Transverse colon (tissue), 4 donors: Measurements from ENCODE around the gene PRPH. TPM values are rescaled to one million over a fixed set of nuclear protein-coding genes. Genes with fewer than 3 reads are reported as not detected.
A peak's percentile ranks its signal among the peaks of the same experiment; 100 is the strongest.
"Not testable (repeated sequence)": the region's sequence is repeated elsewhere in the genome, so short reads cannot be mapped to it uniquely, and the experiment has no call there.

Experiments
- DNase-seq: peaks from one replicate; pipeline ENCODE4 v3.0.0-alpha.2; 2019
- H3K27ac ChIP-seq, 4 donors: fragments of 200-600 bp; sonication (generic); 2 replicates each; pipeline ENCODE4 v1.5.1; 2016 to 2018; ENCODE audit warnings: inconsistent platforms in 4 of 4
- H3K27me3 ChIP-seq: fragments of 200-600 bp; sonication (generic); 2 replicates; pipeline ENCODE4 v1.5.1; 2017; ENCODE audit warnings: inconsistent platforms
- H3K36me3 ChIP-seq, 4 donors: fragments of 200-600 bp; sonication (generic); 2 replicates each; pipeline ENCODE4 v1.5.1; 2017 to 2019; ENCODE audit warnings: inconsistent platforms in 4 of 4
- H3K4me1 ChIP-seq, 4 donors: fragments of 200-600 bp; sonication (generic); 2 replicates each; pipeline ENCODE4 v1.5.1; 2017 to 2020; ENCODE audit warnings: inconsistent platforms in 4 of 4
- H3K4me3 ChIP-seq, 4 donors: fragments of 200-600 bp; sonication (generic); 1 replicate in 1 of 4; 2 replicates in 3 of 4; pipeline versions ENCODE4 v1.5.1 to v1.6.1; 2017 to 2019; ENCODE audit warnings: inconsistent platforms in 4 of 4
- H3K9me3 ChIP-seq, 2 donors: fragments of 200-600 bp; sonication (generic); 2 replicates each; pipeline ENCODE4 v1.5.1; 2017 to 2019; ENCODE audit warnings: inconsistent platforms in 2 of 2
- EP300 ChIP-seq: sonication (generic); formaldehyde crosslinking; IDR thresholded peaks from one replicate; pipeline ENCODE4 v1.6.1; 2017; ENCODE audit warnings: antibody characterized with exemption, low read depth
- POLR2A ChIP-seq: fragments of 450-650 bp; IDR thresholded peaks from one replicate; pipeline ENCODE4 v1.6.1; 2016; ENCODE audit warnings: antibody characterized with exemption, mild to moderate bottlenecking, moderate library complexity
- POLR2AphosphoS5 ChIP-seq, 3 donors: sonication (generic); formaldehyde crosslinking; IDR thresholded peaks; one replicate each; pipeline ENCODE4 v1.6.1; 2016; ENCODE audit warnings: antibody characterized with exemption in 3 of 3
- WGBS, 2 donors: methylation state at CpG; one replicate each; pipeline ENCODE4 v1.1.5; 2018; ENCODE audit warnings: low coverage in 1 of 2; 5-methylcytosine and 5-hydroxymethylcytosine counted together
- in situ Hi-C, 4 donors: fragments of 200-750 bp; cut with MboI; loops; one replicate each; pipeline versions ENCODE4 v1.15.0 to v1.15.1; 2017; ENCODE audit warnings: low sequenced_read_pairs in 3 of 4, low pct_ligation_motif_present in 1 of 4, low pct_unique_long_range_greater_than_20kb in 1 of 4
- intact Hi-C: fragments of 100-400 bp; cut with DNase I; formaldehyde crosslinking; loops from one replicate; pipeline ENCODE4 v1.15.1; 2023; ENCODE audit warnings: low total_unique reads
- total RNA-seq, 4 donors: library from RNA; depleted of rRNA; stranded (reverse); fragments of >200 nt; gene quantifications; one replicate each; pipeline ENCODE4 v1.1.0, GENCODE V29; 2016
- TF ChIP-seq, protein P1 (sequence below), 5 experiments: fragments of 200-600 bp in 3 of 5; fragments of 450-650 bp in 2 of 5; sonication (generic) in 3 of 5; IDR thresholded peaks; 1 replicate in 2 of 5; 2 replicates in 3 of 5; pipeline ENCODE4 v1.5.1; 2016 to 2017; ENCODE audit warnings: antibody characterized with exemption in 5 of 5, inconsistent platforms in 3 of 5, mild to moderate bottlenecking in 2 of 5, moderate library complexity in 1 of 5

Gene PRPH
- total RNA-seq, 4 donors from 2014 or later: 7.9 to 18.7 (median 10.5) TPM

DNA sequence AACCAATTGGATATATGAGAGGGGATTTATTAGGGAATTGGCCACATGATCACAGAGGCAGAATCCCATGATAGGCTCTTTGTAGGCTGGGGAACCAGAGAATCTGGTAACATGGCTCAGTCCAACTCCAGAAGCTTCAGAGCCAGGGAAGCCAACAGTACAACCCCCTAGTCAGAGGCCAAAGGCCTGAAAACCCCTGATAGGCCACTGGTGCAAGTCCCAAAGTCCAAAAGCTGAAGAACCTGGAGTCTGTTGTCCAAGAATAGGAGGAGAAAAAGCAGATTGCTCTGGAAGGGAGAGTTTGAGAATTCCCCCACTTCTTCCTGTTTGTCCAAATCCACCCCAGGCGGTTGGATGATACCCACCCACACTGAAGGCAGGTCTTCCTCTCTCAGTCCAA lies 19.9 kb downstream of the PRPH start:
- H3K4me1 ChIP-seq: no peaks in the 10 kb centered on the region
- TF ChIP-seq, protein P1, sequence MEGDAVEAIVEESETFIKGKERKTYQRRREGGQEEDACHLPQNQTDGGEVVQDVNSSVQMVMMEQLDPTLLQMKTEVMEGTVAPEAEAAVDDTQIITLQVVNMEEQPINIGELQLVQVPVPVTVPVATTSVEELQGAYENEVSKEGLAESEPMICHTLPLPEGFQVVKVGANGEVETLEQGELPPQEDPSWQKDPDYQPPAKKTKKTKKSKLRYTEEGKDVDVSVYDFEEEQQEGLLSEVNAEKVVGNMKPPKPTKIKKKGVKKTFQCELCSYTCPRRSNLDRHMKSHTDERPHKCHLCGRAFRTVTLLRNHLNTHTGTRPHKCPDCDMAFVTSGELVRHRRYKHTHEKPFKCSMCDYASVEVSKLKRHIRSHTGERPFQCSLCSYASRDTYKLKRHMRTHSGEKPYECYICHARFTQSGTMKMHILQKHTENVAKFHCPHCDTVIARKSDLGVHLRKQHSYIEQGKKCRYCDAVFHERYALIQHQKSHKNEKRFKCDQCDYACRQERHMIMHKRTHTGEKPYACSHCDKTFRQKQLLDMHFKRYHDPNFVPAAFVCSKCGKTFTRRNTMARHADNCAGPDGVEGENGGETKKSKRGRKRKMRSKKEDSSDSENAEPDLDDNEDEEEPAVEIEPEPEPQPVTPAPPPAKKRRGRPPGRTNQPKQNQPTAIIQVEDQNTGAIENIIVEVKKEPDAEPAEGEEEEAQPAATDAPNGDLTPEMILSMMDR (IDR thresholded peaks at IDR 0.05): no peak
- TF ChIP-seq POLR2AphosphoS5 (IDR thresholded peaks at IDR 0.05) (no peak), POLR2A (no peak), EP300 (no peak)
- H3K4me3 ChIP-seq: no peak overlapping the region
- in situ Hi-C loops: no loop called here
- WGBS, 2 donors: 80% methylated on average over 1 of the region's 1 CpG; no CpG with 5 or more reads in 1 of the 2 donors
- intact Hi-C loops: no loop called here
- no peaks in the 10 kb centered on the region for H3K9me3 ChIP-seq
- peaks cover 5% of the 10 kb centered on the region for H3K27me3 ChIP-seq
- H3K27ac ChIP-seq: no peak overlapping the region
- H3K36me3 ChIP-seq: no peaks in the 10 kb centered on the region
- DNase-seq: no peak

DNA sequence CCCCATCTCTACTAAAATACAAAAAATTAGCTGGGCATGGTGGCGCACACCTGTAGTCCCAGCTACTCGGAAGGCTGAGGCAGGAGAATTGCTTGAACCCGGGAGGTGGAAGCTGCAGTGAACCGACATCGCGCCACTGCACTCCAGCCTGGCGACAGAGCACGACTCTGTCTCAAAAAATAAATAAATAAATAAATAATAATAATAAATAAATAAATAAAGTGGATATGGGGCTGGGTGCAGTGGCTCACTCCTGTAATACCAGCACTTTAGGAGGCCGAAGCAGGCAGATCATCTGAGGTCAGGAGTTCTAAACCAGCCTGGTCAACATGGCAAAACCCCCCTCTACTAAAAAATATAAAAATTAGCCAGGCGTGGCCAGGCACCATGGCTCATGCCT lies 22.2 kb downstream of the PRPH start:
- H3K4me1 ChIP-seq, H3K27ac ChIP-seq, H3K36me3 ChIP-seq, H3K4me3 ChIP-seq, intact Hi-C loops, H3K9me3 ChIP-seq, DNase-seq, H3K27me3 ChIP-seq, in situ Hi-C loops: not testable (repeated sequence)
- 90 to 94% methylated on average over 3 to 10 of the region's 10 CpGs for WGBS, 2 donors

DNA sequence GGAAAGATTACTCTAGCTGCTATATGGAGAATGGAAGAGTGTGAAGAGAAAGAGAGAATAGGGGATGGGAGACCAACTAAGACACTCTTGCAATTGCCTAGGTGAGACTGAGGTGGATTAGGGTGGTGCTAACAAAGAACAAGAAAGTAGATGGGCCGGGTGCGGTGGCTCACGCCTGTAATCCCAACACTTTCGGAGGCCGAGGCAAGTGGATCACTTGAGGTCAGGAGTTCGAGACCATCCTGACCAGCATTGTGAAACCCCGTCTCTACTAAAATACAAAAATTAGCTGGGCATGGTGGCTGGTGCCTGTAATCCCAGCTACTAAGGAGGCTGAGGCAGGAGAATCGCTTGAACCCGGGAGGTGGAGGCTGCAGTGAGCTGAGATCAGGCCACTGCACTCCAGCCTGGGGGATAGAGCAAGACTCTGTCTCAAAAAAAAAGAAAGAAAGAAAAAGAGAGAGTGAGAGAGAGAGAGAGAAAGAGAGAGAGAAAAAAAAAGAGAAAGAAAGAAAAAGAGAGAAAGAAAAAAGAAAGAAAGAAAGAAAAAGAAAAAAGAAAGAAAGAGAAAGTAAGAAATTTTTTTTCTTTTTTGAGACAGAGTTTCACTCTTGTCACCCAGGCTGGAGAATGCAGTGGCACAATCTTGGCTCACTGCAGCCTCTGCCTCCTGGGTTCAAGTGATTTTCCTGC lies 25.6 kb downstream of the PRPH start:
- 93 to 98% methylated on average over 7 to 9 of the region's 9 CpGs for WGBS, 2 donors
- H3K27me3 ChIP-seq, intact Hi-C loops, H3K9me3 ChIP-seq, in situ Hi-C loops, H3K36me3 ChIP-seq, DNase-seq, H3K27ac ChIP-seq, H3K4me3 ChIP-seq: not testable (repeated sequence)
- H3K4me1 ChIP-seq: peaks cover 4 to 17% (median 13%) of the 10 kb centered on the region in 4 donors

DNA sequence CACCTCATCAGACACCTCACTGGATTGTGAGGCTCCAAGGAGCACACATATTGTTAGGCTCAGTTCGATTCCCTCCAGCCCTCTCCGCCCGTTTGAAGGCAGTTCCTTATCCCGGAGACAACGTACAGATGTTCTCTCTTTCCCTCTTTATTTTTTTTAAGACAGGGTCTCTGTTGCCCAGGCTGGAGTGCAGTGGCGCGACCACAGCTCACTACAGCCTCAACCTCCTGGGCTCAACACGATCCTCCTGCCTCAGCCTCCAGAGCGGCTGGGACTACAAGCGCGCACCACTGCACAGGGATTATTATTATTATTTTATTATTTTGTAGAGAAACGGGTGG lies 27.4 kb downstream of the PRPH start:
- no peaks in the 10 kb centered on the region for H3K27me3 ChIP-seq
- no peaks in the 10 kb centered on the region for H3K9me3 ChIP-seq
- in situ Hi-C loops (no loop called here), intact Hi-C loops (no loop called here)
- H3K27ac ChIP-seq: peak overlapping the region; percentile 55 to 87 (median 64)
- 36 to 48% methylated on average over 11 to 12 of the region's 12 CpGs for whole genome bisulfite sequencing, 2 donors
- TF ChIP-seq EP300 (no peak), POLR2A (no peak), POLR2AphosphoS5 (IDR thresholded peaks at IDR 0.05) (no peak)
- TF ChIP-seq, protein P1 (IDR thresholded peaks at IDR 0.05): no peak
- H3K36me3 ChIP-seq: no peaks in the 10 kb centered on the region
- H3K4me1 ChIP-seq: peaks cover 4 to 17% (median 13%) of the 10 kb centered on the region in 4 donors
- H3K4me3 ChIP-seq: peak overlapping the region; percentile 33 to 86 (median 66)
- DNase-seq: no peak

DNA sequence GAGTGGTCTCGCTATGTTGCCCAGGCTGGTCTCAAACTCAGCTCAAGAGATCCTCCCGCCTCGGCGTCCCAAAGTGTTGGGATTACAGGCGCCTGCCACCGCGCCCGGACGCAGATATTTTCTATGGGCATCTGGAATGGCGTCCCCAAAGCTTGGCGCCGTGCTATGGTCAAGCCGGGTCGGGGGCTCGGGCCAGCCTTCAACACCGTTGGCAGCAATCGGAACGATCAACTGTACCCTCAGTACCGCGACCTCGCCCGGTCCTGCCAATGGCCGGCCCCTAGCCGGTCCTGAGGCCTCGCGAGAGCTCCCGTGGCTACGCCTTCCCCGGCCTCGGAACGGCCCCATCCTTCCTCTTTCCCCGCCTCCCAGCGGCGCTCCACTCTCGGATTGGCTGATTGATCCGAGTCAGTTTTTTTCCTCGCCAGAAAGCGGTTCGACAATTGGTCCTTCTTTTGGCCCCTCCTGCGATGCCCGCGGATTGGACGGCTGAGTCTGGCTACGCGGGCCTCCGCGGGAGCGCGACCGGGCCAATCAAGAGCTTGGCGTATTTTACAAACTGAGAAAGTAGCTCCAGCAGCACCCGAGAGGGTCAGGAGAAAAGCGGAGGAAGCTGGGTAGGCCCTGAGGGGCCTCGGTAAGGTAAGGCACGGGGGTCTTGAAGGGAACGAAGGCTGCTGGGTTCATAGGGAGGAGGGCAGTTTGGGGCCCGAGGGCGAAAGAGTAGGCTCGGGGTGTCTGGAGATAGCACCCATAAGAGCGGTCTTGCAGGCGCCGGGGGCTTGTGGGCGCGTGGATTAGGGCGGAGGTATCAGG lies 28.0 kb downstream of the PRPH start, which contains the start of gene TROAP:
Gene TROAP, plus strand, starts transcription at position 548 of the 816 bp plus-strand sequence. CDS start 354 bp downstream, outside the sequence.
- in situ Hi-C loops: no loop called here
- Histone ChIP-seq H3K27me3 (no peaks in the 10 kb centered on the region), H3K27ac (peak within 1 kb of the TSS; percentile 55 to 87 (median 64))

More for the DNA sequence above, 28.0 kb downstream of the PRPH start, which contains the start of gene TROAP:
- Histone ChIP-seq H3K4me1 (peaks cover 4 to 17% (median 13%) of the 10 kb centered on the region in 4 donors), H3K9me3 (no peaks in the 10 kb centered on the region), H3K4me3 (peak within 1 kb of the TSS; percentile 49 to 86 (median 66)), H3K36me3 (no peaks in the 10 kb centered on the region)
- peak; percentile 98 for DNase-seq
- WGBS, 2 donors: 0% methylated on average over 18 to 61 of the region's 65 CpGs
- intact Hi-C loops: no loop called here
- TF ChIP-seq POLR2AphosphoS5 (IDR thresholded peaks at IDR 0.05): peak; percentile 38 to 76 (median 67)
- TF ChIP-seq, protein P1 (IDR thresholded peaks at IDR 0.05): no peak
- TF ChIP-seq POLR2A: peak; percentile 46
